ENCODE data around the gene MED15. TPM values are rescaled to one million over a fixed set of nuclear protein-coding genes. Genes with fewer than 3 reads are reported as not detected.

The MED15 gene
- total RNA-seq, 1 donor from 2014 or later = 24.2 TPM

DNA sequence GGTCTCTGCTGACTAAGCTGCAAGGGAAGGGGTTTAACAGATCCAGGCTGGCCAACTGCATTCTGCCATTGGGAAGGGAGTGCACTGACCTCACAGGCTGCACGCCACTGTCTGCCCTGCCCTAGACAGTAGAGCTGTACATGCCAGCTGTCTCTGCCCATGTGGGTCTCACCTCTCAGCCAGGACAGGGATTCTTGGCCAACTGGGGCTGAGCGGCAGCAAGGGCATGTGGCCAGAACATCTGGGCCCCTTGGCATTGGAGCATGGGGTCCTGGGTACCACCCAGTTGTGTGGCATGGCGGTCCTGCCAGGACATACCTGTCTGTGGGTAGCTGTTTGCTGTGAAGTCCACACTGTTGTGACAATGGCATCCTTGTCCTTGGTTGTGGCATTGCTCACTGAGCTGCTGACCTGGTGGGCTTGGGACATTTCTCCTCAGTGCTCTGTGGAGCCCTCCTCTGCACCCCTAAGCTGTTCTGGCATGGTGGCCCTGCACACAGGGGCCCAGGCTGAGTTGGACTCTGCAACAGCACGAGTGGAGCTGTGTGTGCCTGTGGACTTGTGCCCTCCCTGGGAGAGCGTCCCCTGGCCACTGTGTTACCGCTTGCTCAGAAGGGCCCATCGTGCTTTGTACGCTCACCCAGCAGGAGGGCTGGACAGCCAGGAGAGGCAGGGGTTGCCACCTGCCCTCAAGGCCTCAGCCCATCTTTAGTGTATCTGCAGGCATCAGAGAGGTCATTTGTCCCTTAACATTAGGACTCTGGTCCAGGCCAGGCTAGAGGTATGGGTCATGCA, 46.7 kb downstream of the MED15 start:
- DNase-seq = no peak

- DNase-seq = no peak
Measured at GRCh38 chr22:20554824-20555223, 47.4 kb downstream of the MED15 start.

GRCh38 chr22:20558534-20558933, 51.1 kb downstream of the MED15 start:
- no peak for DNase-seq

DNA sequence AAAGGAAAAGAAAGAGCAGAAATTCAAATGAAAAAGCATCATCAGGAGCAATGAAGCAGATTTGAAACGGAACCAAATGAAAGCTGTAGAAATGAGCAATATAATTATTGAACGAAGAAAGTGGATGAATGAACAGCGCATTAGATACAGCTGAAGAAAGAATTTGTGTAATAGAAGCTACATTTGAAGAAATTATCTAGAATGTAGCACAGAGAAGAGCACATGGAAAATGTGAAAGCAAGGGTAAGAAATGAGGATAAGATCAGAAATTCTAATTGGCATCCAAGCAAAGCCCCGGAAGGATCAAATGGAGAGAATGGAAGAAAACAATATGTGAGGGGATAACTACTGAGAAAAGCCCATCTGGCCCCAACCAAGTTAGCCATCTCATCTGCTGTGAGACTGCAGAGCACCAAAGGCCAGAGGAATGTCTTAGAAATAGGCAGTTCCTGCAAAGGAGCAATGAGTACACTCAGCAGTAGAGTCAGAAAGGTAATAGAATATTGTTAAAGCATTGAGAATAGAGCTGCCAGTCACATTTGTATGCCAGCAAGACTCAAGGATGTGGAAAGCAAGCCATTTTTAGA, 51.9 kb downstream of the MED15 start:
- DNase-seq = no peak

DNA sequence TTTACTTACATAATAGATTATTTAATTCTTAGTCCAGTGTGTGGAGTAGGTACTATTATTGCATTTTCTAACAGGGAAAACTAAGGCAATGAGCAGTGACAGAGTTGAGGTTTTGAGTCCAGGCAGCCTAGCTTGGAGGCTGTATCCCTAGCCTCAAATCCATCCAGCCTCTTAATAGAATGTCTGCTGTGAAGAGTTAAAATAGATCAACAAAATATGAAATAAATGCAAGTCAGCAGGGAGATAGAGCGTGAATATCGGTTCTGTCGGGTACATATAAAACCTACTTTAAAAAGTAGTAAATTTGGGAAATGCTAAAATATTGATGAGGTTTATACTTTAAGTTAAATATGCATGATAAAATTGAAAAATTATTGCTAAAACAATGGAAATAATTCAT, 53.3 kb downstream of the MED15 start:
- DNase-seq = no peak

- DNase-seq = no peak
Measured at GRCh38 chr22:20561882-20562281, 54.5 kb downstream of the MED15 start.

- DNase-seq = no peak
Measured at GRCh38 chr22:20562607-20563465, 55.4 kb downstream of the MED15 start.

DNA sequence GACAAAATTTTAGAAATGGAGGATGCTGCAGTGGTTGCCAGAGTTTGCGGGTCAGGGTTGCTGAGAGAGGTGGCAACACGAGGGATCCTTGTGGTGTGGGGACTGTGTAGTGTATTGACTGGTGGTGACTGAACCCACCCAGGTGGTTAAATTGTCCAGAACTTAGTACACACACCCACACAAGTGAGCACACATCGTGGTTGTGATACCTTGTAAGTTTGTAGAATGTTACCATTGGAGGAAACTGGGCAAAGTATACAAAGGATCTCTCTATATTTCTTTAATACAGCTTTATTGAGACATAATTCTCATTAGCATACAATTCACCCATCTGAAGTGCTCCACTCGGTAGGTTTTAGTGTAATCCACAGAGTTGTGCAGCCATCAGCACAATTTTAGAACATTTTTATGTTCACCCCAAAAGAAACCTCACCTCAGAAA, 56.1 kb downstream of the MED15 start:
- no peak for DNase-seq

- DNase-seq = no peak
Measured at GRCh38 chr22:20563941-20564371, 56.5 kb downstream of the MED15 start.

DNA sequence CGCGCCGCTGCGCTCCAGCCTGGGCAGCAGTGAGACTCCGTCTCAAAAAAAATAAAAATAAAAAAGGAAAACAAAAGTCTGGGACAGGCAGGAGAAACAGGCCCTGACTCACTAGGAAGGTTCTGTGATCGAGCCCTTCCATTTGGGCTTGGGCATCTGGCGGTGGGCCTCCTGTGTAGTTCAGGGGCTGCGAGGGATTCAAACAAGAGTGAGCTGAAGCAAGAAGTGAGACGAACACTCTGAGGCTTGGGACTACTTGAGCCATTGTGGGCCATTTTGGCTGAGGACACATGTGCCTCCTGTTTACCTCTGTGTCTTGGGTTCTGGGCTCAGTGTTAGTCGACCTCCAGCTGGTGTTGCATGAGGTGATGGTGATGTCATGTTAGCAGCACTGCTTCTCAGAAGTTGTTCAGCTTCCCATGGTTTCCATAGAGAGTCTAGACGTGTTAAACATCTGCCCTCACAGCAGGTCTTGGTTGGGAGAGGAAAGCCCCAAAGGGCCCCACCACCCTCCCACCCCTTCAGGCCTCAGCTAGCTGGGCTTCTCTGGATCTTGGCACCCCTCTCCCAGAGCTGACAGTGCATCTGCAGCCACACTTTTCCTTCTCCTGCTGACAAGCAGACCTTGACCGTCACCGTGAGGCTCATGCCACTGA, 57.8 kb downstream of the MED15 start:
- peak; percentile 29 for DNase-seq

DNA sequence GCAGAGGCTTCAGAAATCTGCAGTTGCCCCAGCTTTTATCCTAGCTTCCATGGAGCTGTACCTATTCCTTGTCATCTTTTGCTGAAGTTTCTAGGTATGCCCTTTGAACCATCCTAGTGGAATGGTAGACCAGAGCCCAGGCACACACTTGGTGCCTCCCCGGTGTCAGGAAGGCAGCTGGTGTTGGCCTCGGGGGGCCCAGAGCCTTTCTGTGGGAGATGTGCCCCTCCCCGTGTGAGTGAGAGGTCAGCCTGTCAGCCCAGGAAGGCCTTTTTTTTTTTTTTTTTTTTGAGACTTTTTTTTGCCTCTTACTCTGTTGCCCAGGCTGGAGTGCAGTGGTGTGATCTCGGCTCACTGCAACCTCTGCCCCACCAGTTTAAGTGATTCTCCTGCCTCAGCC, 58.4 kb downstream of the MED15 start:
- DNase-seq = no peak

DNA sequence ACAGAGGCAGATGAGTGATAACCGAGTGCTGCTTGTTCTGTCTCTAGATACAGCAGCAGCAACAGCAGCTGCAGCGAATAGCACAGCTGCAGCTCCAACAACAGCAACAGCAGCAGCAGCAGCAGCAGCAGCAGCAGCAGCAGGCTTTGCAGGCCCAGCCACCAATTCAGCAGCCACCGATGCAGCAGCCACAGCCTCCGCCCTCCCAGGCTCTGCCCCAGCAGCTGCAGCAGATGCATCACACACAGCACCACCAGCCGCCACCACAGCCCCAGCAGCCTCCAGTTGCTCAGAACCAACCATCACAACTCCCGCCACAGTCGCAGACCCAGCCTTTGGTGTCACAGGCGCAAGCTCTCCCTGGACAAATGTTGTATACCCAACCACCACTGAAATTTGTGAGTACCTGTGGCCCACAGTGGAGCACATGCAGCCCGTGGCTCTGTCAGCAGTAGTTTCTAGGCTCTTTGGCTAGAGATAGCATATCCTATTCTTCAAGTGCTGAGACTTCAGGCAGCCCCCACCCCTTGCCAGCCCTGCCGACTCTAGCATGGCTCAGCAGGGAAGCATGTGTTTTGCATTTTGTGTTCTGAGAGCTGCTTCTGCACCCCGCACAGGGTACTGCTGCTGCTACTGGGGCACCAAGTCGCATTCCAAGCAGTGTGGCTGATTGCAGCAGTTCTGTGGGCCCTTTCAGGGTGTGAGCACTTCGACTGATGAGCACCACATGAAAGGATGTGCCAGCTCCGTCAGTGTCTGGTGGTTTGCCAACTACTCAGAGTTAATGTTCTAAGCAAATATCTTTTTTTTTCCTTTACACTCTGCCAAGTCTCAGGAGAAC, 59.2 kb downstream of the MED15 start:
- peak; percentile 66 for DNase-seq

- no peak for DNase-seq
Measured at GRCh38 chr22:20567371-20567847, 60.0 kb downstream of the MED15 start.

- no peak for DNase-seq
Measured at GRCh38 chr22:20567993-20568417, 60.6 kb downstream of the MED15 start.

GRCh38 chr22:20568502-20569058, 61.2 kb downstream of the MED15 start:
- DNase-seq = no peak

DNA sequence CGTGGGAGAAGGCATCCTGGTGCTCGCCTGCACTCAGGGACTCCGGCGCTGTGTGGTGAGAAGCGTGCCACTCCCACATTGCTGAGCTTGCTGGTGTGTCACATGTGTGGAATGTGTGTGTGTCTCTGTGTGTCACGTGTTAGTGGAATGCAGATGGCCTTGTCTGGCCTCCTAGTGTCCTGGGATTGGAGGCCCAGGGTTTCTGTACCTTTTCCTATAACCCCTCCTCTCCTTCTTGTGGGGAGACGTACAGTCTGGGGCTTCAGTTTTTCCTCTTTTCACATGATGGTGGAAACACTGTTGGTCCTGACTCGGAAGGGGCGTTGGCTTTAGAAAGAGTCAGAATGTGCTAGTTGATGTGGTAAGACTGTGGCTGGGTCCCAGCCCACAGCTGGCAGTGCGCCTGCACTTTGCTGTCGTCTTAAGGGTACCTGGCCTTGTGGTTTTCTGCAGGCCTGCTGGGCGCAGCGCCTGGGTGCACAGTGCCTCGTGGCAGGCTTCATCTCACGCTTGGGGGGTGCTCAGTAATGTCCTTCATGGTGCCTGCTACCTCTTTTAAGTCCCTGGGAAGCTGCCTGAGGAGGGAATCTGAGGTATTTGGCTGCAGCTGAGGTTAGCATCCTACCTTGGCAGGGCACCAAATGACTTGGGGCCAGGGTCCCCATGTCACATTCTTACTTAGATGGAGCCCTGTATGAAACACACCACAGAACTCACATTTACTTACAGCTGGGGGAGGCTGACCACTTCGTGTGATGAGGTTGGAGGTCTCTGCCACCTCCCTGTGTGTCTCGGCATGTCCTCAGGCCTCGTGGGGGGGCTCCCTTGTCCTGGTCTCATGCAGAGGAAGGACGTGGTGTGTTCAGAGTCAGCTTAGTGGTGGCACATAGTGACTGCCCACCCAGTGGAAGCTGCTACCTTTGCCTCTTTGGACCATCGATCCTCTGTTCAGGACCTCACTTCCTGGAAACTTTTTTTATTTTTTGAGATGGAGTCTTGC, 61.9 kb downstream of the MED15 start:
- peak; percentile 78 for DNase-seq

DNA sequence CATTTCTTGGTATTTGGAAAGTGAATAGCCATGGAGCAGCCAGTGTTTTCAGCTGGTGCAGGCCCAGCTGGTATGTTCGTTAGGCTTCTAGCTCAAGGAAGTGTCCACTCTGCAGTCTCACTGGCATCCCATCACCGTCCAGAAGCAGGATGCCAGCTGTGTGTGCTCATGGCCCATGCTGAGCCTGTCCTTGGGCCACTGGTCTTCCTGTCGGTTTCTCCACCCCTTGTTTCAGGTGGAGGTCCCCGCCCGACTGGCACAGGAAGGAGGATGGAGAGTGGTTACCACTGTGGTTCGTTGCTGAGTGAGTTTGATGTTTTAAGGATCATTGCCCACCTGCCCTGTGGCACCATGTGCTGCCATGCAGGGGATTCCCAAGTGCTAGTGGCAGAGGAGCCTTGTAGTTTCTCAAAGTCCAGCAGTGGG, 63.7 kb downstream of the MED15 start:
- no peak for DNase-seq

DNA sequence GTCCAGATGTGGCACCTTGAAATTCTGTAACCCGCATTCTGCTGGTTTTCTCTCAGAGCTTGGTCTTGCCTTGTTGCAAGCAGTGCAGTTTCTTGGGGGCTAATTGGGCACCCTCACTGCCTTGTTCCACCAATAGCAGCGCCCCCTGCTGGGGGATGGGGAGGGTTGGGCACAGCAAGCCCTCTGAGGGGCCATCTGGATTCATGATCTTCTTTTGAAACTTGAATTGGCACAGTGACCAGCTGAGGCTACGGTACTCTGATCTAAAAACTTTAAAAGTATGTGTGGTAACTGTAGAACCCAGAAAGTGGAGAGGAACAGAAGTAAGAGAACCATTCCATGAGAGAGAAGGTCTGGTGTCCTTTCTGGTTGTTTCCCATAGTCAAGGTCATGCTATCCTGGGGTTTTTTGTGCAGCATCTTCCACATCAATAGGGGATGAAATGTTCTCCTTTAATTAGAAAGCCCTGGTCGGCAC, 64.2 kb downstream of the MED15 start:
- DNase-seq = no peak

DNA sequence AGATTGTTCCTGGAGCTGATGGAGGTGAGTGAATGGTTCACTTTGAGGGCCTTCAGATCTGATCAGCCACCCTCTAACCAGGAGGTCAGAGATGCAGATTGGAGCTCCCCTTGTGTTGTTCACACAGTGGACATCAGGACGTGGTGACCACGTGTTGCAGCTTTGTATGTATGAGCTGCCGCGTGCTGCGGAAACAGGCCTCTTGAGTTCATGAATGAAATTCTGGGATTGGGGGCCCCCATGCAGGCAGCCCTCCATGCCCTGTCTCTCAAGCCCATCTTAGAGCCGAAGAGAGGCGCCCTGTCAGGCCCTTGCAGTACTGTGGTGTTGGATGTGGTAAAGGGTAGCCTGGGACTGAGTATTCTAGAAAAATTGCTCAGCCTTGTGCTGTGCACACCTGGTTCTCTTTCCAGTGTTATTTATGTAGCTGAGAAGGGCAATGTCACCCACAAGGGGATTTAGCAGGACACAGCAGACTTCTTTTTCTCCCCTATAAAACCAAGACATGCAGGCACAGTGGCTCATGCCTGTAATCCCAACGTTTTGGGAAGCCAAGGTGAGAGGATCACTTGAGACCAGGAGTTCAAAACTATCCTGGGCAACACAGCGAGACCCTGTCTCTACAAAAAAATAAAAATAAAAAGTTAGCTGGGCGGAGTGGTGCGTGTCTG, 64.9 kb downstream of the MED15 start:
- no peak for DNase-seq
